Panc1 (cell line): ENCODE data around the gene NEUROD1.

Source experiments
- CTCF ChIP-seq: fragments of 450-650 bp; IDR thresholded peaks from 2 replicates; pipeline ENCODE4 v1.5.1; 2017; ENCODE audit warnings: mild to moderate bottlenecking
- POLR2AphosphoS5 ChIP-seq: IDR thresholded peaks from 2 replicates; pipeline ENCODE4 v1.6.1; 2012; ENCODE audit warnings: mild to moderate bottlenecking, low read depth, low read length, moderate library complexity

DNA sequence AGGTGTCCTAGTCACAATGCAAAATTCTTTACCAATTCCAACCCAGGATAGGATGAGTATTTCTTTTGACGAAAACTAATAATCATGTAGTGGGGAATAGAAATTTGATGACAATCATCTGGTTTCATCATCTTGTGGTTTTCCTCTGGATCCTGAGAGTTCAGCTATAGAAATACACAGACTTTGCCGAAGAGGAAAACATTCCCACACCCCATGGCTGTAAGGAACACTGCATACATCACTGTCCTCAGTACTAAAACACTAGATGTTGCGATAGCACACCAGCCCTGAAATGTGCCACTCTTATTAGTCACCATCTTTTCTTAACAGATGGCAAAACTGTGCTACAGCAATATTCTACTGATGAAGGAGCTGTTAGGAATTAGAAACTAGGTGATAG is 52.8 kb downstream of the NEUROD1 start:
- no peak for TF ChIP-seq CTCF
- TF ChIP-seq POLR2AphosphoS5: no peak
